Keratinocyte (primary cell): ENCODE results near the gene ZNF724. TPM values are rescaled to one million over a fixed set of nuclear protein-coding genes. Genes with fewer than 3 reads are reported as not detected.
"Not testable (repeated sequence)": the region's sequence is repeated elsewhere in the genome, so short reads cannot be mapped to it uniquely, and the experiment has no call there.

ENCODE experiments used
- DNase-seq: peaks from one replicate; pipeline ENCODE4 v3.0.0-alpha.2; 2011; ENCODE audit warnings: low read depth, missing footprints, low spot score
- FAIRE-seq: peaks from 2 replicates; lab custom pipeline; 2011; peaks lifted over from hg19 to GRCh38; lab: Jason Lieb, UNC
- H2AFZ ChIP-seq: 2 replicates; pipeline ENCODE4 v1.6.0; 2012; ENCODE audit warnings: low read length, control low read depth, inconsistent platforms; ENCODE audit not compliant: control insufficient read depth
- H3K27ac ChIP-seq: 2 replicates; pipeline ENCODE4 v1.5.1; 2011; ENCODE audit warnings: low read length; ENCODE audit not compliant: control insufficient read depth, insufficient read depth
- H3K27me3 ChIP-seq: 3 replicates; pipeline ENCODE4 v1.6.0; 2011; ENCODE audit warnings: low read length; ENCODE audit not compliant: control insufficient read depth, insufficient read depth; ENCODE audit errors: extremely low read depth
- H3K36me3 ChIP-seq, 2 experiments: 2 replicates in 1 of 2; 3 replicates in 1 of 2; pipeline ENCODE4 v1.5.1; 2011; ENCODE audit warnings: low read length in 2 of 2, mild to moderate bottlenecking in 1 of 2; ENCODE audit not compliant: control insufficient read depth in 2 of 2, insufficient read depth in 2 of 2; ENCODE audit errors: extremely low read depth in 1 of 2
- H3K4me1 ChIP-seq: 3 replicates; pipeline ENCODE4 v1.5.1; 2011; ENCODE audit warnings: low read length; ENCODE audit not compliant: control insufficient read depth, insufficient read depth; ENCODE audit errors: extremely low read depth
- H3K4me2 ChIP-seq: 3 replicates; pipeline ENCODE4 v1.6.0; 2011; ENCODE audit warnings: low read depth, low read length; ENCODE audit not compliant: control insufficient read depth, insufficient read depth; ENCODE audit errors: extremely low read depth
- H3K4me3 ChIP-seq, 3 experiments: fragments of 200-600 bp in 1 of 3; sonication (generic) in 1 of 3; 2 replicates in 2 of 3; 3 replicates in 1 of 3; pipeline ENCODE4 v1.5.1; 2011 to 2016; ENCODE audit warnings: low read length in 3 of 3, mild to moderate bottlenecking in 3 of 3, control low read depth in 2 of 3, inconsistent platforms in 1 of 3, low read depth in 1 of 3, mixed read lengths in 1 of 3, mixed run types in 1 of 3, moderate library complexity in 1 of 3; ENCODE audit not compliant: control insufficient read depth in 2 of 3, insufficient read depth in 2 of 3; ENCODE audit errors: extremely low read depth in 1 of 3
- H3K79me2 ChIP-seq: 2 replicates; pipeline ENCODE4 v1.6.0; 2012; ENCODE audit warnings: low read length; ENCODE audit not compliant: control insufficient read depth, insufficient read depth
- H3K9ac ChIP-seq: 3 replicates; pipeline ENCODE4 v1.6.0; 2011; ENCODE audit warnings: low read length; ENCODE audit not compliant: control insufficient read depth, insufficient read depth; ENCODE audit errors: extremely low read depth
- H3K9me1 ChIP-seq: 3 replicates; pipeline ENCODE4 v1.6.0; 2011; ENCODE audit warnings: low read length; ENCODE audit not compliant: control insufficient read depth, insufficient read depth; ENCODE audit errors: extremely low read depth
- H3K9me3 ChIP-seq: 2 replicates; pipeline ENCODE4 v1.5.1; 2012; ENCODE audit warnings: low read depth, low read length; ENCODE audit not compliant: control insufficient read depth
- H4K20me1 ChIP-seq: 3 replicates; pipeline ENCODE4 v1.6.0; 2011; ENCODE audit warnings: low read length; ENCODE audit not compliant: control insufficient read depth, insufficient read depth; ENCODE audit errors: extremely low read depth
- CTCF ChIP-seq, 3 experiments: IDR thresholded peaks in 1 of 3; conservative IDR thresholded peaks in 1 of 3; optimal IDR thresholded peaks in 1 of 3; 2 replicates in 2 of 3; 3 replicates in 1 of 3; pipeline versions ENCODE3 to v1.5.1; 2011; ENCODE audit warnings: low read length in 3 of 3, mild to moderate bottlenecking in 3 of 3, moderate library complexity in 2 of 3, control low read depth in 1 of 3, inconsistent platforms in 1 of 3; ENCODE audit not compliant: insufficient read depth in 2 of 3; ENCODE audit errors: extremely low read depth in 1 of 3
- EZH2 ChIP-seq: IDR thresholded peaks from one replicate; pipeline ENCODE4 v1.6.1; 2012; ENCODE audit warnings: inconsistent platforms, mild to moderate bottlenecking, low read length, moderate library complexity
- dilution Hi-C: fragments of 300-500 bp; cut with MboI; formaldehyde crosslinking; loops from one replicate; pipeline ENCODE4 v1.7.0; 2020; ENCODE audit warnings: low sequenced_read_pairs; ENCODE audit not compliant: extremely low pct_ligation_motif_present
- polyA plus RNA-seq, 5 experiments: library from polyadenylated mRNA; depleted of rRNA in 3 of 5; stranded (reverse) in 3 of 5; stranded (forward) in 1 of 5; unstranded in 1 of 5; fragments of >200 nt; gene quantifications; 1 replicate in 1 of 5; 2 replicates in 3 of 5; 3 replicates in 1 of 5; pipeline versions ENCODE4 v1.2.1 to v1.2.3, GENCODE V29; 2011 to 2012; ENCODE audit warnings: missing spikeins in 2 of 5, low read depth in 1 of 5, low replicate concordance in 1 of 5

ZNF724 gene
- polyA plus RNA-seq, 1 donor (not counting 4 experiments of a cell fraction or from before 2014, with no cell fraction given) = 2.6 TPM

- no peaks in the 10 kb centered on the region for H3K79me2 ChIP-seq
- H3K27ac ChIP-seq = no peak overlapping the region
- DNase-seq (no peak), FAIRE-seq (no peak)
- H2AFZ ChIP-seq = no peak overlapping the region
- peaks cover 1% of the 10 kb centered on the region for H3K9me3 ChIP-seq
- no peaks in the 10 kb centered on the region for H4K20me1 ChIP-seq
- no peaks in the 10 kb centered on the region for H3K4me1 ChIP-seq
- TF ChIP-seq EZH2 (no peak), CTCF (optimal IDR thresholded peaks at IDR 0.05 in 1 of 3, IDR thresholded peaks at IDR 0.05 in 1 of 3, conservative IDR thresholded peaks at IDR 0.05 in 1 of 3; ENCODE audit: extremely low read depth in 1 of 3, insufficient read depth in 2 of 3, low read length in 3 of 3) (no peak)
- dilution Hi-C loops = no loop called here
- H3K4me2 ChIP-seq = no peak overlapping the region
- H3K9me1 ChIP-seq = no peaks in the 10 kb centered on the region
- H3K9ac ChIP-seq = no peak overlapping the region
- H3K36me3 ChIP-seq = peaks cover 2 to 5% of the 10 kb centered on the region in 2 experiments
- H3K4me3 ChIP-seq = no peak overlapping the region
- no peaks in the 10 kb centered on the region for H3K27me3 ChIP-seq
Measured at GRCh38 chr19:23255700-23256099, 5.5 kb upstream of the ZNF724 start.

GRCh38 chr19:23254141-23254910 is 4.1 kb upstream of the ZNF724 start:
- DNase-seq = no peak
- Histone ChIP-seq H3K36me3 (peaks cover 0 to 2% of the 10 kb centered on the region in 2 experiments), H3K9ac (no peak overlapping the region), H3K4me2 (no peak overlapping the region), H3K4me3 (no peak overlapping the region), H2AFZ (no peak overlapping the region), H3K27me3 (no peaks in the 10 kb centered on the region), H4K20me1 (no peaks in the 10 kb centered on the region), H3K79me2 (no peaks in the 10 kb centered on the region), H3K27ac (no peak overlapping the region), H3K9me3 (peaks cover 1% of the 10 kb centered on the region), H3K4me1 (no peaks in the 10 kb centered on the region), H3K9me1 (no peaks in the 10 kb centered on the region)
- TF ChIP-seq CTCF (optimal IDR thresholded peaks at IDR 0.05 in 1 of 3, IDR thresholded peaks at IDR 0.05 in 1 of 3, conservative IDR thresholded peaks at IDR 0.05 in 1 of 3; ENCODE audit: extremely low read depth in 1 of 3, insufficient read depth in 2 of 3, low read length in 3 of 3) (no peak), EZH2 (no peak)
- FAIRE-seq = no peak
- dilution Hi-C loops = no loop called here

GRCh38 chr19:23253256-23253655 is 3.1 kb upstream of the ZNF724 start:
- H3K4me1 ChIP-seq, H2AFZ ChIP-seq, H3K4me3 ChIP-seq, FAIRE-seq, H3K9me3 ChIP-seq, H3K9me1 ChIP-seq, dilution Hi-C loops, H3K36me3 ChIP-seq, DNase-seq, H3K9ac ChIP-seq, H3K27ac ChIP-seq, H3K4me2 ChIP-seq, H3K27me3 ChIP-seq, H4K20me1 ChIP-seq, H3K79me2 ChIP-seq: not testable (repeated sequence)
